ENCODE measurements around the gene CRIP1.
A peak's percentile ranks its signal among the peaks of the same experiment; 100 is the strongest.

The CRIP1 gene

GRCh38 chr14:105482486-105483110 lies 4.1 kb upstream of the CRIP1 start:
- no peak for DNase-seq

DNA sequence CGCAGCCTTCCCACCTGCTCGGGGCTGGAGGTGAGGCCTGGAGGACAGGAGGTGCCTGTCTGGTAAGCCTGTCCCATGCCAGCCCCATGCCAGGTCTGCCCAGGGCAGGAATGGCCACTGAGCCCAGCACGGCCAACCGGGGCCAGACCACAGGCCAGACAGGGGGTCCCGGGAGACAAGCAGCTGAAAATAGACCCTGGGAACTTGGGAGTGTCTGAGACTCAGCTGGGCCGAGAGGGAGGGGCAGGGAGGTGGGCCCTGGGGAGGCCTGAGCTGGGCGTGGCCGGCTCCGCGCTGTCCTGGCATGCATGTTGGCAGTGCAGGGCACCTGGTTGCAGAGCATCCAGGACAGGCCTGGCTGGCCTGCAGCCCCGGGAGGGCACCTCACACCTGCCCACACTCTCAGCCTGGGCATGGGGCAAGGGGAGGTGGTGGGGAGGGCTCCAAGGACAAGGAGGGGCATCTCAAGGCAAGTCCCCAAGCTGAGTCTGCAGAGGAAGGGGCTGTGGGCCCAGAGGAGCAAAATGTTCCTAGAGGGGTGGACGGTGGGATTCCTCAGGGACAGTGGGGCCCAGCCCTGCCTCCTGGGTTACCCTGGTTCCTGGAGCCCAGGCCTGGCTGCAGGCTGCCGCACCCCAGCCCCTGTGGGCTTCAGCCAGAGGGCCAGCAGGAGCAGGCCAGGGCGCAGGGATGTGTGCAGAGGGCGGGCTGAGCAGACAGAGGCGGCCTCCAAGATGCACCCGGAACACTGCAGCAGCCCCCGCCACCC lies 3.2 kb upstream of the CRIP1 start:
- no peak for DNase-seq

- DNase-seq, result no peak
These were observed 2.4 kb upstream of the CRIP1 start for GRCh38 chr14:105484069-105484996.

DNA sequence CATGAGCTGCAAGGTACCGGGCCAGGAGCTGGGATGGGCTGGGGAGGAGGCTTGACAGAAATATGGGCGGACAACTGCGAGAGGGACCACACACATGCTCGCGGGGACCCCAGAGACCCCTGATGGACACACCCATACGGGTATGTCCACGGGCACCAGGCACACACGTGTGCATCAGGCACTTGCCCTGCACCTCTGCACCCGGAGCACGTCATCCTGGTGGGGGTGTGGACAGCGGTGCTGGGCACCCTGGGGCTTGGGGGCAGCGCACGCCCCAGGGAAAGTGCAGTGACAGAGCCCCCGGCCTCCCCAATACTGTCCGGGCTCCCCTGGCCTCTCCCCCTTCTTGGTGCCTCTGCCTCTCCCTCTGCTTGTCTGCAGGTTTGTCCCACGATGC lies 1.7 kb upstream of the CRIP1 start:
- no peak for DNase-seq

DNA sequence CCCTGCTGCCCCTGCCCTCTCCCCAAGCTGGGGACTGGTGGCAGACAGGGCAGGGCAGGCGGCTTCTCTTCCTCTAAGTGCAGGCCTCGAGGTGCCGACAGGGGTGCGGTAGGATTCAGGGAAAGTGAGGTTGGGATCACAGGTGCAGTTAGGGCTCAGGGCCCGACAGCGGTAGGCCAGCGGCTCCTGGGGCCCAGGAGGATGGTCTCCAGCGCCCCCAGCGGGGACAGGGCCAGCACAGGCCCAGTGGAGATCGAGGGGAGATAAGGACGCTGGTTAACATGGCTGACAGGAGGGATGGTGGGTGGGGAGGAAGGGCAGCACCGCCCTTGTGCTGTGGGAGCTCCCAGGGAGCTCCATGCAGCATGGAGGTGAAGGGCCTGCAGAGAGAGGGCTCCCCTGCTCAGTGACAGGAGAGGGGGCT lies 935 bp upstream of the CRIP1 start:
- DNase-seq, result peak; percentile 26

GRCh38 chr14:105486974-105487448 lies 325 bp downstream of the CRIP1 start:
- DNase-seq, result no peak

- no peak for DNase-seq
These were observed 831 bp downstream of the CRIP1 start for GRCh38 chr14:105487449-105487985.

DNA sequence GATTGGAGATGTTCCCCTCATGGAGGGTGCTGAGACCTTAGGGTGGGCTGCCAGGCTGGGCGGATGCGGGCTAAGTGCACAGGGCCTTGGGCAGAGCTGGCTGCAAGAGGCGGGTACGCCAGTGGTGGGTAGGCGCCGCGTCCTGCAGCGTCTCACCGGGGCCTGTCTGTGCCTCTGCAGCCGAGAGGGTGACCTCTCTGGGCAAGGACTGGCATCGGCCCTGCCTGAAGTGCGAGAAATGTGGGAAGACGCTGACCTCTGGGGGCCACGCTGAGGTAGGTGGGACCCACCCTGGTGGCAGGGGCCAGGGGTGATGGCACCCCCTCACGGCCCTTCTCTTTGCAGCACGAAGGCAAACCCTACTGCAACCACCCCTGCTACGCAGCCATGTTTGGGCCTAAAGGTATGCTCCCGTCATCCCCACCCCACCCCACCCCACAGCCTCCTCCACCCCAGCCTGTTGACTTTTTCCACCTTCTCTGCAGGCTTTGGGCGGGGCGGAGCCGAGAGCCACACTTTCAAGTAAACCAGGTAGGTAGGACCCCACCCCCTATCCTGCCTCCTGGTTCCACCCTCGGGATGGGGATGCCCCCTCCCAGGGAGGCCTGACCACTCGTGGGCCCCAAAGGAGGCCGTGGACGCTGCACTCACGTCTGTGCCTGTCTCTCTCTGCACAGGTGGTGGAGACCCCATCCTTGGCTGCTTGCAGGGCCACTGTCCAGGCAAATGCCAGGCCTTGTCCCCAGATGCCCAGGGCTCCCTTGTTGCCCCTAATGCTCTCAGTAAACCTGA lies 1.5 kb downstream of the CRIP1 start:
- DNase-seq, result no peak

DNA sequence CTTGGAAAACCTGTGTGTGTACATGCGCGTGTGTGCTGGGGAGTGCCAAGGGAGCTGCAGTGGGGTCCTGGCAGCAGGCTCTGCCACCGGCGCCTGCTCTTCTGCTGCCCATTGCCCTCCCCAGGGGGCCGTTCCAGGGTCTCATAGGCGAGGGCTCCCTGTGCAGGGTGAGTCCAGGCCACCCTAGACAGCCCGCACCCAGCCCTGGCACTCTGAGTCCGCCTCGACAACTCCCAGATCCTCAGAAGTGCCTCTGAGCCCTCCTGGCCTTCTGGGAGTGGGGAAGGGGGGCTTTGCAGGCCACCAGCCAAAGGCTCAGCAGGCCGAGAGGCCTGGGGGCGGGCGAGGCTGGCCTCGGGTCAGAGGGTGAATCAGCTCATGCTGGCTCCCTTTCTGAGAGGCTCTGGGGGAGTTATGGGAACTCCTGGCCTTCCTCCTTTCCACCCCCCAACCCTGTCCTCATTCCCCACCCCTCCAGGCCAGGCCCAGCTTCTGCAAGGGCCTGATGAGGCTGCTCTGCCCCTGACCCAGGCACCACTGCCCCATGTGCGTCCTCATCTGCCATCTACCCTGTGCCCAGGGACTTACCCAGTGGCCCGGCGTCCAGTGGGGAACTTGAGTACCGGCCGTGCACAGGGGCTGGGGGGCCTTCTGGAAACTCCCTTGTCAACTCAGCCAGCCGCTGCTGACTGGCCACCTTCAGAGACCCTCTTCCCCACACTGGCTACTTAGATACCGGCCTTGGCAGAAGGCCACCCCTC lies 2.3 kb downstream of the CRIP1 start:
- DNase-seq, result no peak

DNA sequence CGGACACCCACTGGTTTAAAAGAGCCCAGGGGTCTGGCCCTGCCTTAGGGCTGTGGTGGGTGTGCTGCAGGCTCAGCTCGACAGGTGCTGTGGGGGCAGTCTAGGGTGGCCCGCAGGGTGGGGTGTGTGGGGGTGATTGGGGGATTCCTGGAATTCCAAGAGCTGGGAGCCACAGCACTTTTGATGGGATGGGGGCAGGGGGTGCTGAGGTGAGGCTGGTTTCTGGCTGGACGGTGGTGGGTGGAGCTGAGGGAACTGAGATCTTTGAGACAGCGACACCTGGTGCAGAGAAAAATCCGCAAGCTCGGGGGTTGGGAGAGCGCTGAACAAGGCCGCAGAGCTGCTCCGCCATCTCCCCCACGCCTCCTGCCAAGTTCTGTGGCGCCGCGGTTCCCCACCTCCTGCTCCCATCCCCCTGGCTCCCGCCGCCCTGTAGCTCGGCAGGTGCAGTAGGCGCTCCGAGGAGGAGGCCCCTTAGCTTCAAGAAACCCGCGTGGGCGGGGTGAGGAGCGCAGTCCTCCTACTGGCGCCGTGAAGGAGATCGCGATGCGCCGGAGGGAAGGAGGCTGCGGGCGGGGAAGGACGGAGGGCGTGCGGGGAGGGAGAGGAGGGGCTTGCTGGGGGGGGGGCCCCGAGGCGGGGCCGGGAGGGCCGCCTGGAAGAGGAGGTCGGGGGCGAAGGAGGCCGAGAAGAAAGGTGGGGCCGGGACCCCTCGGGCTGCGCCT lies 3.0 kb downstream of the CRIP1 start:
- DNase-seq, result peak; percentile 34

DNA sequence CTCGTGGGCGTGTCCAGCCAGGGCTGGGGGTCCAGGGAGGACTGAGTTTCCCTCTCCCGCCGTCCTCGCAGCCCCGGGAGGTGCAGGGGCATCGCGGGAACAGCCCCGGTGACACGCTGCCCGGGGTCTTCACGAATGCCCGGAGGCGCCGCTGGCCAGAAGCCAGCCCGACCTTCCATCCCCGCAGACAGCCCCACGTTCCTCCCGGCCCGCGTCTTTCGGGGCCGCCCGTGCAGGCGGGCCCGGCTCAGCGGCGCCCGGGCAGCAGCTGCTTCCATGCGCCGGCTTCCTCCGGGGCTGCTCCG lies 3.5 kb downstream of the CRIP1 start:
- DNase-seq, result no peak

DNA sequence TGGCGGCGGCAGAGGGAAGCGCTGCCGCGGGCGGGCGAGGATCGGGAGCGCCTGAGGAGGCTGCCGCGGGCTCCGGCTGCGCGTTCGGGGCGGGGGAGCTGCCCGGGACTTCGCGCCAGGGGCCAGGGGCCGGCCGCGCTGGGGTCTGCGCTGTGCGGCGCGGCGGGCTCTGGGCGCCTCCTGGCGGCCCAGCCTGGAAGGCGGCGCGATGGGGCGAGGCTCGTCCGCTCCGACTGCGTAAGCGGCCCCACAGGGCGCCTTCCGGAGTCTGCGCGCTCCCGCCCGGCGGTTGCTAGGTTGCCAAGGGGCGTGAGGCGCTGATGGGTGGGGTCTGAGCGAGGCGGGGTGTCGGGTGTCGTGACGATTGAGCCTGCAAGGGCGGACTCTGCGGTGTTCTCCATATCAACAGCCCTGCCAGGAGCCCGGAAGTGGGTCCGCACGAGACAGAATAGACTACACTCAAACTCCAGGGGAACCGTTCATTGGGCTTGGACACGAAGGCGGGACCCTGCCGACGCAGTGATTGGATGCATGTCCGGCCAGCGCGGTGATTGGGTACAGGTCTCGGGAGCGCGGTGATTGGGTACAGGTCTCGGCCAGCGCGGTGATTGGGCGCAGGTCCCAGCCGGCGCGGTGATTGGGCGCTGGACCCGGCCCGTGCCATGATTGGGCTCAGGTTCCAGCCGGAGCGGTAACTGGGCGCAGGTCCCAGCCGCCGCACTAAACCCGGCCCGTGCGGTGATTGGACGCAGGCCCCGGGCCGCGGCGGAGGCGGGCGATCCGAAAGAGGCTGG lies 4.1 kb downstream of the CRIP1 start, which contains the start of gene TEDC1:
TSS of gene TEDC1 (plus strand) at position 675 of the 794 bp plus-strand sequence. CDS start 130 bp downstream, outside the sequence.
- DNase-seq, result peak; percentile 95

- peak; percentile 24 for DNase-seq
These were observed 4.8 kb downstream of the CRIP1 start for GRCh38 chr14:105491366-105491973.

GRCh38 chr14:105492031-105492970 lies 5.6 kb downstream of the CRIP1 start:
- DNase-seq, result no peak

DNA sequence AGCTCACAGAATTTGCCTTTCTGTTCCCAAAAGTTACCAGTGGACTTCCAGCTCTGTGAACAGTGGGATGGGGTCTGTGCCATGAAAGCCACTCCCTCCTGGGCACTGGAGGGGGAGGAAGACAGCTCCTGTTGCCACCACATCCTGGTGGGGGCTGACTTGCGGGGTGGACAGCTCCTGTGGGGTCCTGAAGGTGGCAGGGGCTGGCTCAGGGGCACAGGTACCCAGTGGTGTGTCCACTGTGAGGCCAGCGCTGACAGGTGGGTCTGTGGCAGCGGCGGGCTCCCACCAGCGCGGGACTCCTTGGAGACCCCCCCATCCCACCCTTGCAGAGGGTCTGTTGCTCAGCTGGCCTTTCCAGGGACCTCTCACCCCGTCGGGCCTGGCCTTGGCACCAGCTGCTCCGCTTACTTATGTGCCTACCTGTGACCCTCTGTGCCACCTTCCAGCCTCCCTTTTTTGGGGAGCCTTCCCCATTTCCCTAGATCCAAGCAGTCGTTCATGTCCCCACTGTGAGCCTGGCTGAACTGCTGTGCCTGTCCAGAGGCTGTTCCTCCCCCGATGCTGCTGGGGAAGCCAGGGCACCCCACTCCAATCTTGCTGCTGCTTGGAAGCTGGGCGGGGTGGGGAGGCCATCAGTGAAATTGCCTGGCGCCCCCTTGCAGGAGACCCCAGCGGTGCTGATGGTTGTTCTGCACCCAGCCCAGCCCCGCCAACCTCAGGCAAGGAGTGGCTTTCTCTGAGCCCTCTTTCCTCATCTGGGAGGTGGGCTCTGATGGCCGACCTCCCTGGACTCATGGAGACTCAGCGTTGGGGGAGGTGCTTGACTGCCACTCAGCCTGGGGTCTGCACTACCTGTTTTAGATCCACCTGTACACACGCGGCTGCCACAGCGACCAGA lies 6.5 kb downstream of the CRIP1 start:
- no peak for DNase-seq

DNA sequence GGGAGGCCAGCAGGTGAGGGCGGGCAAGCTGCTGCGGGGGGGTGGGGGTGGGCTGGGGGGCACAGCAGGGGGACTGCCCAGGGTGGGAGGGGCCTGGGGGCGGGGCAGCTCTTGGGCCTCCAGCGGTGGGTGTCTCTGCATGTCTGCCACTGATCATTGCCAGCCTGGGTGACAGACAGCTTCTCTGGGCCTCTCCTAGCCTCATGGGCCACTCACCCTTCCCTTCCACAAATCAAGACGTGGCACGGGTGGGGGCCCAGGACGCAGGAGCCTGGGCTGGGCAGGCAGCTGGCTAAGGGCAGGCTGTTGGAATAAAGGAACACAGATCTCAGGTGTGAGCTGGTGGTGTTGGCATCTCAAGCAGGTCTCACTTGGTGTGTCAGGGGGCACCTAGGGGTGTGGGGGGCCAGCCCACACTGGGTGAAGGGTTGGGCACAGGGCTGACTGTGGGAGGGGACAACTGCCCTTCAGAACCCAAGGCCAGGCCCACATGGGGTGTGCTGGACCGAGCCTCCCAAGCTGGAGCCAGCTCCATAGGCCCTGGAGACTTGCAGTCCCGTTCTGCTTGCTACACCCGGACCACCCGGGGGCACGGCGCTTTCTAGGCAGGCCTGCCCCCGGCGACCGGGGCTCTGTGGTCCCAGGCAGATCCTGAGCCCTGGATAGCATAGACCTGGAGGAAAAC lies 7.4 kb downstream of the CRIP1 start:
- no peak for DNase-seq

DNA sequence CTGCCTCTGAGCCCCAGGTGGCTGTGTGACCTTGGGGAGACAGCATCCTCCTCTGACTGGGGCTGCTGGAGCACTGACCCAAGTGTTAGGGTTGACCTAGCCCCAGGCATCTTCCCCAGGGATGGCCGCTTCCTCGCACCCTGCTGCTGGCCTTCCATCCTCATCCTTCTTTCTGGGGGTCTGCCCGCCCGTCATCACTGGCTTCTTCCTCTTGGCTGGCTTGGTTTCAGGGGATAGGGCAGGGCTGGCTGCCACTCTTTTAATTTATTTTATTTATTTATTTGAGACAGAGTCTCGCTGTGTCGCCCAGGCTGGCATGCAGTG lies 7.9 kb downstream of the CRIP1 start:
- DNase-seq, result no peak
